ENCODE data around the gene HES1. TPM values are rescaled to one million over a fixed set of nuclear protein-coding genes. Genes with fewer than 3 reads are reported as not detected.

Gene HES1
- total and polyA plus RNA-seq, 2 experiments from 2014 or later = 42.7 to 60.8 TPM

- Histone ChIP-seq H3K9me2 (ENCODE audit: insufficient read depth) (0 out of 2 replicates have a peak, but pooled peaks cover 5% of the 10 kb centered on the region), H3K79me2 (replicated peaks; ENCODE audit: insufficient read depth) (no peaks in the 10 kb centered on the region), H3K27me3 (ENCODE audit: insufficient read depth) (no peaks in the 10 kb centered on the region), H3F3A (replicated peaks; ENCODE audit: low read depth) (no peaks in the 10 kb centered on the region), H3K4me3 (no peak overlapping the region), H3K4me2 (no peak overlapping the region), H3K27ac (ENCODE audit: low read depth) (no peak overlapping the region), H4K20me1 (replicated peaks; ENCODE audit: insufficient read depth) (no peaks in the 10 kb centered on the region), H2AFZ (no peak overlapping the region; the same call in 1 of the 2 replicates), H3K4me1 (ENCODE audit: insufficient read depth) (peaks cover 18% of the 10 kb centered on the region), H3K36me3 (ENCODE audit: insufficient read depth) (no peaks in the 10 kb centered on the region)
- Mint-ChIP-seq H3K4me1 (peaks cover 27% of the 10 kb centered on the region), H3K9me3 (no peaks in the 10 kb centered on the region), H3K4me3 (no peak overlapping the region), H3K27ac (no peak overlapping the region), H3K27me3 (ENCODE audit: insufficient read depth, low read depth, poor library complexity) (peaks cover 3% of the 10 kb centered on the region), H3K36me3 (ENCODE audit: low read depth) (no peaks in the 10 kb centered on the region)
- ATAC-seq (no peak), DNase-seq (ENCODE audit: low spot score) (no peak)
- TF ChIP-seq POLR2AphosphoS5 (IDR thresholded peaks at IDR 0.05; ENCODE audit: low read depth) = no peak
- TF ChIP-seq ZNF114 (CRISPR knock-in tag; IDR thresholded peaks at IDR 0.05) = no peak
- TF ChIP-seq REST (IDR thresholded peaks at IDR 0.05; ENCODE audit: unreplicated experiment) = no peak
- TF ChIP-seq CREB1 (CRISPR knock-in tag; IDR thresholded peaks at IDR 0.05; ENCODE audit: low read depth) = no peak
- TF ChIP-seq STAT1 (IDR thresholded peaks at IDR 0.05; ENCODE audit: unreplicated experiment) = no peak
- no peak for TF ChIP-seq ETS1 (IDR thresholded peaks at IDR 0.05)
- no peak for TF ChIP-seq EZH2phosphoT487 (IDR thresholded peaks at IDR 0.05; ENCODE audit: unreplicated experiment)
- TF ChIP-seq CTCF (conservative IDR thresholded peaks at IDR 0.05; ENCODE audit: low read depth in 2 of 2) = no peak
- TF ChIP-seq ZNF331 (CRISPR knock-in tag; IDR thresholded peaks at IDR 0.05; ENCODE audit: low read depth) = no peak
- TF ChIP-seq NANOG (IDR thresholded peaks at IDR 0.05; ENCODE audit: borderline replicate concordance) = no peak
- TF ChIP-seq JUNB (IDR thresholded peaks at IDR 0.05; ENCODE audit: unreplicated experiment) = no peak
- no peak for TF ChIP-seq ZNF462 (CRISPR knock-in tag; IDR thresholded peaks at IDR 0.05)
- no peak for TF ChIP-seq EZH2 (IDR thresholded peaks at IDR 0.05; ENCODE audit: low read depth, unreplicated experiment)
Observed at GRCh38 chr3:194174980-194175379, 39.0 kb downstream of the HES1 start.
